Measurements from ENCODE around the gene TNNI3. TPM values are rescaled to one million over a fixed set of nuclear protein-coding genes. Genes with fewer than 3 reads are reported as not detected.
A peak's percentile ranks its signal among the peaks of the same experiment; 100 is the strongest.

TNNI3 gene
- polyA plus RNA-seq, 1 of the 3 experiments (the other 2 are of a cell fraction): 11.4 TPM

- Histone ChIP-seq H3K9me3 (no peaks in the 10 kb centered on the region), H3K79me2 (ENCODE audit: insufficient read depth) (no peaks in the 10 kb centered on the region), H2AFZ (ENCODE audit: low read depth) (0 out of 2 replicates have a peak overlapping the region, but pooled peaks have one; percentile 2), H3K36me3 (replicated peaks in 1 of 2; ENCODE audit: control insufficient read depth in 1 of 2, insufficient read depth in 2 of 2, low read length in 1 of 2) (no peaks in the 10 kb centered on the region), H4K20me1 (ENCODE audit: insufficient read depth) (no peaks in the 10 kb centered on the region), H3F3A (replicated peaks; ENCODE audit: insufficient read depth) (no peaks in the 10 kb centered on the region), H3K4me2 (no peak overlapping the region), H3K27ac (ENCODE audit: low read depth in 2 of 2, low read length in 1 of 2) (no peak overlapping the region), H3K27me3 (ENCODE audit: insufficient read depth) (peaks cover 22% of the 10 kb centered on the region), H3K9me2 (no peaks in the 10 kb centered on the region), H3K9ac (no peak overlapping the region), H3K4me3 (ENCODE audit: low read depth in 2 of 2, low read length in 1 of 2) (no peak overlapping the region), H3K4me1 (ENCODE audit: control insufficient read depth in 1 of 2, insufficient read depth in 2 of 2, low read depth in 1 of 2, low read length in 1 of 2) (peaks cover 0 to 10% of the 10 kb centered on the region in 2 experiments; a peak in 1 of 4 replicates)
- TF ChIP-seq MAX (IDR thresholded peaks at IDR 0.05; ENCODE audit: low read depth) (no peak), GABPA (IDR thresholded peaks at IDR 0.05; ENCODE audit: low read depth) (peak; percentile 82), ZBTB33 (IDR thresholded peaks at IDR 0.05; ENCODE audit: borderline replicate concordance, low read depth) (no peak), ELF1 (IDR thresholded peaks at IDR 0.05) (peak; percentile 68), USF1 (IDR thresholded peaks at IDR 0.05; ENCODE audit: borderline replicate concordance, low read depth) (no peak), RAD21 (IDR thresholded peaks at IDR 0.05; ENCODE audit: low read length) (no peak), GATA2 (CRISPR knock-in tag; IDR thresholded peaks at IDR 0.05) (no peak), RXRA (IDR thresholded peaks at IDR 0.05; ENCODE audit: borderline replicate concordance, low read depth) (no peak), SMC3 (IDR thresholded peaks at IDR 0.05; ENCODE audit: low read depth, low read length) (no peak), MEF2A (IDR thresholded peaks at IDR 0.05; ENCODE audit: borderline replicate concordance, low read depth) (no peak), TAF1 (IDR thresholded peaks at IDR 0.05; ENCODE audit: borderline replicate concordance, low read depth, low read length) (no peak), FOSL2 (IDR thresholded peaks at IDR 0.05; ENCODE audit: borderline replicate concordance, low read depth) (no peak), FOXM1 (IDR thresholded peaks at IDR 0.05; ENCODE audit: low read depth) (no peak)
- no peak for DNase-seq
- ChIA-PET POLR2A (no interaction called here), CTCF (interaction anchor here (1.1 to 1.9 kb wide), 4 partner anchors 11 to 232 kb away, joined by 3 to 9 read pairs (median 3); partner anchors contain the start of gene TMEM238)
Measured at GRCh38 chr19:55152017-55152416, 5.5 kb downstream of the TNNI3 start.

- no peaks in the 10 kb centered on the region for H3F3A ChIP-seq (replicated peaks; ENCODE audit: insufficient read depth)
- no peak within 1 kb of the TSS for H3K4me3 ChIP-seq (ENCODE audit: low read depth in 2 of 2, low read length in 1 of 2)
- no peak within 1 kb of the TSS for H3K9ac ChIP-seq
- H3K4me2 ChIP-seq: no peak within 1 kb of the TSS
- peak; percentile 36 for DNase-seq
- H3K9me2 ChIP-seq: no peaks in the 10 kb centered on the region
- 15% methylated on average over 13 of the region's 18 CpGs for WGBS (ENCODE audit: low lambda C conversion rate)
- CTCF ChIA-PET: interaction anchor here (1.1 kb wide), 1 partner anchor 152 kb away, joined by 3 read pairs; no protein-coding TSS in a partner anchor
- H3K4me1 ChIP-seq (ENCODE audit: control insufficient read depth in 1 of 2, insufficient read depth in 2 of 2, low read depth in 1 of 2, low read length in 1 of 2): no peaks in the 10 kb centered on the region; a peak in 1 of 4 replicates
- H2AFZ ChIP-seq (ENCODE audit: low read depth): no peak within 1 kb of the TSS
- H3K27me3 ChIP-seq (ENCODE audit: insufficient read depth): peaks cover 22% of the 10 kb centered on the region
- TF ChIP-seq FOXJ3 (CRISPR knock-in tag; IDR thresholded peaks at IDR 0.05): no peak
- H3K36me3 ChIP-seq (replicated peaks in 1 of 2; ENCODE audit: control insufficient read depth in 1 of 2, insufficient read depth in 2 of 2, low read length in 1 of 2): no peaks in the 10 kb centered on the region
- no peaks in the 10 kb centered on the region for H4K20me1 ChIP-seq (ENCODE audit: insufficient read depth)
- H3K79me2 ChIP-seq (ENCODE audit: insufficient read depth): no peaks in the 10 kb centered on the region
- POLR2A ChIA-PET: no interaction called here
- H3K27ac ChIP-seq (ENCODE audit: low read depth in 2 of 2, low read length in 1 of 2): no peak within 1 kb of the TSS
- H3K9me3 ChIP-seq: no peaks in the 10 kb centered on the region
Measured at GRCh38 chr19:55149078-55150003, 8.2 kb downstream of the TNNI3 start, which contains the start of gene TNNT1. TSS of gene TNNT1 (minus strand) at chr19:55149206. CDS start at chr19:55147157, 2,049 bp downstream.

Data from SK-N-SH (cell line).